ENCODE data around the gene FIGLA. TPM values are rescaled to one million over a fixed set of nuclear protein-coding genes. Genes with fewer than 3 reads are reported as not detected.

The FIGLA gene
- total and polyA plus RNA-seq, 2 of the 8 experiments (the other 6 are each of a cell fraction or from before 2014, with no cell fraction given): not detected

GRCh38 chr2:70767699-70768589 lies 22.5 kb downstream of the FIGLA start, which contains the start of gene ADD2 (continued):
- TF ChIP-seq CREB1 (IDR thresholded peaks at IDR 0.05) (no peak; the same call in 1 of the 2 replicates), CHD2 (IDR thresholded peaks at IDR 0.05; ENCODE audit: low read length) (no peak), GTF2F1 (IDR thresholded peaks at IDR 0.05; ENCODE audit: borderline replicate concordance, low read depth, low read length) (0 out of 2 replicates have a peak, but pooled peaks have one; percentile 37), TAF7 (optimal IDR thresholded peaks at IDR 0.05; ENCODE audit: borderline replicate concordance, low read depth, low read length) (peak; percentile 93), ATF2 (IDR thresholded peaks at IDR 0.05; ENCODE audit: low read length) (no peak)
